GM12874 (cell line): ENCODE results near the gene WDR88.

Source experiments
- CTCF ChIP-seq: IDR thresholded peaks from 2 replicates; pipeline ENCODE4 v1.5.1; 2011; ENCODE audit warnings: low read depth, mild to moderate bottlenecking, control low read depth, low read length, moderate library complexity; ENCODE audit not compliant: insufficient read depth

WDR88 gene

GRCh38 chr19:33220735-33221134, 88.8 kb downstream of the WDR88 start:
- no peak for TF ChIP-seq CTCF

- TF ChIP-seq CTCF = no peak
These were observed 89.7 kb downstream of the WDR88 start for GRCh38 chr19:33221638-33222037.

GRCh38 chr19:33224694-33225457, 93.0 kb downstream of the WDR88 start:
- TF ChIP-seq CTCF = no peak
